ENCODE measurements around the gene LTC4S. TPM values are rescaled to one million over a fixed set of nuclear protein-coding genes. Genes with fewer than 3 reads are reported as not detected.

LTC4S gene
- total RNA-seq, 1 experiment from 2014 or later = 3.7 TPM

DNA sequence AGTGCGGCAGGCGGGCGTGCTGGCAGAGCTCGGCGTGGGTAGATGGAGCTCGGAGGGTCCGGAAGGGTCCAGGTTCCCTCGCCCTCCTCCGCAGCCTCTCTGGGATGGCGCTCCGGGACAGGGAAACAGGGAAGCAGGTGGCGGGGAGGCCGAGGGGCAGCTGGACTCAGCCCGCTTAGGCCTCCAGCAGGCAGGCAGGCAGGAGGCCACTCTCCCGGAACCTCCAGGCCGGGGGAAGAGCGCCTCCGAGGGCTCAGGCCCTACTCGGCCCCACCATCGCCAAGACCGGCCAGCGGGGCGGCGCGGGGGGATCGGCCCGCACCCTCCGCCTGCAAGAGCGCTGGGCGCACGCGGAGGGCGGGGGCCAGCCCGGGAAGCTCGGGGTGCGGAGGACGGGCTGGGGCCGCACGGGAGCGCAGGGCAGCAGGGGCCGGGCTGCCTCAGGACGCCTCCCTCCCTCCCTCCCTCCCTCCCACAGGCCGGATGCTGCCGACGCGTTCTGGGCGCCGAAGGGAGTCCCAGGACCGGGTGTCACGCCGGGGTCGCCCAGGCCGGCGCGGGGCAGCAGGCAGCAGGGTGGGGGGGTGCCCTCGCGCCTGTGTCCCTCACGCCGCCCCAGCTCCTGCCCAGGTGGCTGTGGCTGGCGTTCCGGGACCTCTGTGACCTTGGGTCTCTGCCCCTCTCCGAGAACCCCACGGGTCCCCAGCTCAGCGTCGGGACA is 11.9 kb downstream of the LTC4S start:
- Histone ChIP-seq H2BK12ac (ENCODE audit: insufficient read length, low read depth, low read length) (no peak overlapping the region), H2BK5ac (ENCODE audit: insufficient read length, low read length) (no peak overlapping the region), H3K4ac (ENCODE audit: low read depth, low read length) (no peak overlapping the region), H3K14ac (ENCODE audit: insufficient read depth, low read length) (peak overlapping the region; percentile 71), H3K9ac (ENCODE audit: extremely low read depth, insufficient read length, low read length) (peak overlapping the region; percentile 34), H3T11ph (ENCODE audit: low read length) (no peak overlapping the region), H4K8ac (replicated peaks; ENCODE audit: insufficient read length, low read depth, low read length) (no peak overlapping the region), H2AFZ (ENCODE audit: low read length) (no peak overlapping the region), H3K27ac (ENCODE audit: insufficient read length, low read depth, low read length) (no peak overlapping the region), H4K91ac (ENCODE audit: insufficient read length, low read depth, low read length) (no peak overlapping the region), H3K56ac (ENCODE audit: insufficient read length, low read depth, low read length) (no peak overlapping the region), H2BK20ac (ENCODE audit: low read depth, low read length, poor library complexity, severe bottlenecking) (no peak overlapping the region), H3K79me2 (ENCODE audit: insufficient read depth, low read length) (no peaks in the 10 kb centered on the region; the same call in 1 of the 2 replicates), H3K4me1 (ENCODE audit: insufficient read depth, low read length) (no peaks in the 10 kb centered on the region), H3K79me1 (ENCODE audit: insufficient read depth, low read depth, low read length, poor library complexity, severe bottlenecking) (peaks cover 5% of the 10 kb centered on the region), H2BK15ac (ENCODE audit: low read depth, low read length) (no peak overlapping the region), H2BK120ac (ENCODE audit: low read depth, low read length, poor library complexity, severe bottlenecking) (no peak overlapping the region), H3K18ac (ENCODE audit: insufficient read length, low read depth, low read length) (no peak overlapping the region), H3K27me3 (ENCODE audit: insufficient read depth, low read length) (no peaks in the 10 kb centered on the region), H2AK5ac (ENCODE audit: insufficient read length, low read length) (no peak overlapping the region), H3K23ac (ENCODE audit: insufficient read length, low read depth, low read length) (no peak overlapping the region), H4K5ac (ENCODE audit: insufficient read length, low read depth, low read length) (no peak overlapping the region), H3K23me2 (ENCODE audit: insufficient read length, low read depth, low read length, poor library complexity, severe bottlenecking) (peaks cover 5% of the 10 kb centered on the region), H3K4me2 (ENCODE audit: insufficient read depth, insufficient read length, low read length) (peak overlapping the region; percentile 51), H4K20me1 (ENCODE audit: control insufficient read depth, insufficient read depth, insufficient read length) (no peaks in the 10 kb centered on the region), H3K9me3 (ENCODE audit: control insufficient read depth, low read depth, low read length) (no peaks in the 10 kb centered on the region)
- peaks cover 5 to 12% (median 12%) of the 10 kb centered on the region in 3 experiments; a peak in 6 of 7 replicates for H3K36me3 Mint-ChIP-seq (ENCODE audit: insufficient read depth in 1 of 3, low read depth in 3 of 3)
- no peaks in the 10 kb centered on the region for H3K27me3 Mint-ChIP-seq (ENCODE audit: low read depth)
- peaks cover 28 to 39% of the 10 kb centered on the region in 2 experiments for H3K4me1 Mint-ChIP-seq
- H3K4me3 Mint-ChIP-seq = peak overlapping the region; percentile 78 to 87
- H3K9me3 Mint-ChIP-seq = no peaks in the 10 kb centered on the region; a peak in 1 of 5 replicates
- no peak overlapping the region for H3K27ac Mint-ChIP-seq
- no CpG with 5 or more reads among the region's 65 CpGs for WGBS (ENCODE audit: extremely low coverage, insufficient read length, low lambda C conversion rate)
- no peak for TF ChIP-seq CTCF (conservative IDR thresholded peaks at IDR 0.05)
- peak; percentile 34 for DNase-seq

Measured in H9 (cell line).